Neural cell (in vitro differentiated cells): ENCODE data around the gene ARHGAP40. TPM values are rescaled to one million over a fixed set of nuclear protein-coding genes. Genes with fewer than 3 reads are reported as not detected.

Source experiments
- H2AFZ ChIP-seq: fragments of 200-600, 300-800 bp; sonication (generic), shearing (Covaris generic); 2 replicates; pipeline ENCODE4 v1.6.0; 2014; ENCODE audit warnings: low read depth, mild to moderate bottlenecking, antibody characterized with exemption, low read length, moderate library complexity
- H3F3A ChIP-seq: fragments of 200-600 bp; shearing (Covaris generic); 2 replicates; pipeline ENCODE4 v1.6.1; 2016; ENCODE audit warnings: mild to moderate bottlenecking, moderate library complexity, mixed read lengths, antibody characterized with exemption, low read length; ENCODE audit not compliant: insufficient read depth, poor library complexity, severe bottlenecking
- H3K27ac ChIP-seq: fragments of 200-600, 300-800 bp; sonication (generic), shearing (Covaris generic); 2 replicates; pipeline ENCODE4 v1.5.1; 2014; ENCODE audit warnings: mild to moderate bottlenecking, low read length, moderate library complexity
- H3K27me3 ChIP-seq: fragments of 300-800, 200-600 bp; sonication (generic), shearing (Covaris generic); 2 replicates; pipeline ENCODE4 v1.6.0; 2014; ENCODE audit warnings: mild to moderate bottlenecking, low read depth, low read length, moderate library complexity; ENCODE audit not compliant: insufficient read depth
- H3K36me3 ChIP-seq: fragments of 300-800, 200-600 bp; sonication (generic), shearing (Covaris generic); 2 replicates; pipeline ENCODE4 v1.5.1; 2014; ENCODE audit warnings: mild to moderate bottlenecking, antibody characterized with exemption, low read length, moderate library complexity; ENCODE audit not compliant: insufficient read depth
- H3K4me2 ChIP-seq: fragments of 300-800, 200-600 bp; sonication (generic), shearing (Covaris generic); 2 replicates; pipeline ENCODE4 v1.6.0; 2014; ENCODE audit warnings: mild to moderate bottlenecking, low read length
- H3K4me3 ChIP-seq: fragments of 300-800, 200-600 bp; sonication (generic), shearing (Covaris generic); 2 replicates; pipeline ENCODE4 v1.5.1; 2014; ENCODE audit warnings: mild to moderate bottlenecking, low read length, moderate library complexity
- H3K79me2 ChIP-seq: fragments of 200-600 bp; shearing (Covaris generic); replicated peaks from 2 replicates; pipeline ENCODE4 v1.6.0; 2014; ENCODE audit warnings: mild to moderate bottlenecking, low read length, moderate library complexity; ENCODE audit not compliant: insufficient read depth
- H3K9ac ChIP-seq: fragments of 300-800, 200-600 bp; sonication (generic), shearing (Covaris generic); 2 replicates; pipeline ENCODE4 v1.6.1; 2016; ENCODE audit warnings: mild to moderate bottlenecking, low read length, mixed read lengths
- H3K9me2 ChIP-seq: fragments of 200-600 bp; shearing (Covaris generic); 2 replicates; pipeline ENCODE4 v1.6.1; 2016; ENCODE audit warnings: mild to moderate bottlenecking, low read length, mixed read lengths; ENCODE audit not compliant: insufficient read depth
- H3K9me3 ChIP-seq: fragments of 200-600, 300-800 bp; sonication (generic), shearing (Covaris generic); 2 replicates; pipeline ENCODE4 v1.6.1; 2016; ENCODE audit warnings: mild to moderate bottlenecking, mixed run types, low read length, moderate library complexity, mixed read lengths
- H4K20me1 ChIP-seq: fragments of 200-600 bp; shearing (Covaris generic); 2 replicates; pipeline ENCODE4 v1.6.1; 2016; ENCODE audit warnings: mild to moderate bottlenecking, mixed run types; ENCODE audit not compliant: insufficient read depth
- CTCF ChIP-seq: fragments of 450-650 bp; IDR thresholded peaks from 2 replicates; pipeline ENCODE4 v1.5.1; 2014; ENCODE audit warnings: antibody characterized with exemption, mild to moderate bottlenecking, moderate library complexity; ENCODE audit not compliant: poor library complexity, severe bottlenecking
- EP300 ChIP-seq: fragments of 450-650 bp; conservative IDR thresholded peaks from 2 replicates; pipeline ENCODE4 v1.6.1; 2014; ENCODE audit warnings: antibody characterized with exemption, mild to moderate bottlenecking, moderate library complexity; ENCODE audit not compliant: poor library complexity, severe bottlenecking
- EZH2 ChIP-seq: fragments of 200-600, 300-800 bp; shearing (Covaris generic), sonication (generic); IDR thresholded peaks from 2 replicates; pipeline ENCODE4 v1.6.1; 2014; ENCODE audit warnings: antibody characterized with exemption, low read length, borderline replicate concordance, mild to moderate bottlenecking; ENCODE audit not compliant: insufficient read depth, poor library complexity, severe bottlenecking
- MXI1 ChIP-seq: fragments of 450-650 bp; conservative IDR thresholded peaks from 2 replicates; pipeline ENCODE4 v1.6.1; 2014; ENCODE audit warnings: antibody characterized with exemption, mild to moderate bottlenecking; ENCODE audit not compliant: poor library complexity, severe bottlenecking
- POLR2AphosphoS5 ChIP-seq: IDR thresholded peaks from 2 replicates; pipeline ENCODE4 v1.6.1; 2012
- RAD21 ChIP-seq: fragments of 450-650 bp; conservative IDR thresholded peaks from 2 replicates; pipeline ENCODE4 v1.6.1; 2014; ENCODE audit warnings: antibody characterized with exemption, mild to moderate bottlenecking, moderate library complexity
- REST ChIP-seq: IDR thresholded peaks from 2 replicates; pipeline ENCODE4 v1.6.1; 2012; ENCODE audit warnings: borderline replicate concordance
- SMC3 ChIP-seq: fragments of 450-650 bp; conservative IDR thresholded peaks from 2 replicates; pipeline ENCODE4 v1.6.1; 2014; ENCODE audit warnings: antibody characterized with exemption, mild to moderate bottlenecking, moderate library complexity; ENCODE audit not compliant: poor library complexity
- TAF1 ChIP-seq: IDR thresholded peaks from 2 replicates; pipeline ENCODE4 v1.6.1; 2012; ENCODE audit warnings: low read depth
- polyA plus RNA-seq: library from polyadenylated mRNA; depleted of rRNA; stranded (reverse); fragments of >200 nt; gene quantifications from 2 replicates; pipeline ENCODE4 v1.2.3, GENCODE V29; 2014

ARHGAP40 gene
- polyA plus RNA-seq, 1 donor from 2014 or later, result 0.61 TPM

GRCh38 chr20:38617830-38618196, 16.2 kb downstream of the ARHGAP40 start:
- Histone ChIP-seq H3K4me2 (no peak overlapping the region), H3K27ac (no peak overlapping the region)

GRCh38 chr20:38620441-38620840, 18.8 kb downstream of the ARHGAP40 start:
- Histone ChIP-seq H3K27ac (no peak overlapping the region), H3F3A (no peaks in the 10 kb centered on the region), H3K4me3 (no peak overlapping the region), H3K36me3 (no peaks in the 10 kb centered on the region), H3K9me2 (no peaks in the 10 kb centered on the region), H4K20me1 (no peaks in the 10 kb centered on the region), H3K27me3 (no peaks in the 10 kb centered on the region), H2AFZ (no peak overlapping the region), H3K9me3 (no peaks in the 10 kb centered on the region), H3K9ac (no peak overlapping the region), H3K4me2 (no peak overlapping the region), H3K79me2 (no peaks in the 10 kb centered on the region)
- TF ChIP-seq EP300, result no peak

More at GRCh38 chr20:38617830-38618196, 16.2 kb downstream of the ARHGAP40 start:
- H3K36me3 ChIP-seq, result no peaks in the 10 kb centered on the region
- no peak overlapping the region for H2AFZ ChIP-seq
- H3F3A ChIP-seq, result no peaks in the 10 kb centered on the region
- H3K9me2 ChIP-seq, result no peaks in the 10 kb centered on the region
- TF ChIP-seq TAF1, result no peak
- TF ChIP-seq REST, result no peak
- no peak for TF ChIP-seq EZH2
- TF ChIP-seq POLR2AphosphoS5, result no peak
- no peak for TF ChIP-seq RAD21
- no peak for TF ChIP-seq SMC3
- TF ChIP-seq EP300, result no peak
- no peak for TF ChIP-seq CTCF
- TF ChIP-seq MXI1, result no peak
- H4K20me1 ChIP-seq, result no peaks in the 10 kb centered on the region
- H3K4me3 ChIP-seq, result no peak overlapping the region
- H3K9ac ChIP-seq, result no peak overlapping the region
- H3K79me2 ChIP-seq, result no peaks in the 10 kb centered on the region
- no peaks in the 10 kb centered on the region for H3K27me3 ChIP-seq
- no peaks in the 10 kb centered on the region for H3K9me3 ChIP-seq

GRCh38 chr20:38623061-38623460, 21.5 kb downstream of the ARHGAP40 start:
- Histone ChIP-seq H3K27ac (no peak overlapping the region), H2AFZ (no peak overlapping the region), H3K4me3 (no peak overlapping the region), H3K4me2 (no peak overlapping the region), H3K79me2 (no peaks in the 10 kb centered on the region), H3F3A (no peaks in the 10 kb centered on the region), H3K9me2 (no peaks in the 10 kb centered on the region), H3K9ac (no peak overlapping the region), H3K27me3 (no peaks in the 10 kb centered on the region), H3K9me3 (no peaks in the 10 kb centered on the region), H3K36me3 (no peaks in the 10 kb centered on the region), H4K20me1 (no peaks in the 10 kb centered on the region)
- TF ChIP-seq RAD21 (no peak), MXI1 (no peak), REST (no peak), CTCF (no peak), TAF1 (no peak), SMC3 (no peak), POLR2AphosphoS5 (no peak), EP300 (no peak), EZH2 (no peak)
